Esophagus muscularis mucosa (tissue), 4 donors: ENCODE data around the gene ACIN1. TPM values are rescaled to one million over a fixed set of nuclear protein-coding genes. Genes with fewer than 3 reads are reported as not detected.
"Not testable (repeated sequence)": the region's sequence is repeated elsewhere in the genome, so short reads cannot be mapped to it uniquely, and the experiment has no call there.

Source experiments
- DNase-seq: peaks from one replicate; pipeline ENCODE4 v3.0.0-alpha.2; 2017; ENCODE audit errors: extremely low spot score
- H3K27ac ChIP-seq, 4 donors: fragments of 200-600 bp; sonication (generic); replicated peaks in 1 of 4; 1 replicate in 3 of 4; 2 replicates in 1 of 4; pipeline ENCODE4 v1.5.1; 2016 to 2019; ENCODE audit warnings: mild to moderate bottlenecking in 1 of 4
- H3K27me3 ChIP-seq, 4 donors: fragments of 200-600 bp; sonication (generic); one replicate each; pipeline versions ENCODE4 v1.5.1 to v1.6.0; 2016 to 2019
- H3K36me3 ChIP-seq, 4 donors: fragments of 200-600 bp; sonication (generic); one replicate each; pipeline ENCODE4 v1.5.1; 2016 to 2019
- H3K4me1 ChIP-seq, 4 donors: fragments of 200-600 bp; sonication (generic); one replicate each; pipeline ENCODE4 v1.5.1; 2016 to 2019
- H3K4me3 ChIP-seq, 4 donors: fragments of 200-600 bp; sonication (generic); 1 replicate in 2 of 4; 2 replicates in 2 of 4; pipeline ENCODE4 v1.5.1; 2016 to 2019; ENCODE audit warnings: mild to moderate bottlenecking in 4 of 4, moderate library complexity in 1 of 4
- H3K9me3 ChIP-seq, 4 donors: fragments of 200-600 bp; sonication (generic); 1 replicate in 3 of 4; 2 replicates in 1 of 4; pipeline ENCODE4 v1.5.1; 2016 to 2019
- CTCF ChIP-seq, 3 experiments: fragments of 200-600 bp in 2 of 3; fragments of 450-650 bp in 1 of 3; sonication (generic) in 2 of 3; IDR thresholded peaks; one replicate each; pipeline ENCODE4 v1.5.1; 2017 to 2019; ENCODE audit warnings: antibody characterized with exemption in 3 of 3, mild to moderate bottlenecking in 2 of 3, moderate library complexity in 1 of 3
- EP300 ChIP-seq: sonication (generic); formaldehyde crosslinking; IDR thresholded peaks from one replicate; pipeline ENCODE4 v1.6.1; 2017; ENCODE audit warnings: antibody characterized with exemption
- POLR2A ChIP-seq: fragments of 450-650 bp; IDR thresholded peaks from one replicate; pipeline ENCODE4 v1.6.1; 2017; ENCODE audit warnings: antibody characterized with exemption, moderate library complexity, mild to moderate bottlenecking, low read depth
- POLR2AphosphoS5 ChIP-seq, 2 donors: sonication (generic); formaldehyde crosslinking; IDR thresholded peaks; one replicate each; pipeline ENCODE4 v1.6.1; 2017; ENCODE audit warnings: antibody characterized with exemption in 2 of 2
- WGBS: methylation state at CpG from one replicate; pipeline ENCODE4 v1.1.5; 2018; 5-methylcytosine and 5-hydroxymethylcytosine counted together
- intact Hi-C: fragments of 100-400 bp; cut with DNase I; formaldehyde crosslinking; loops from one replicate; pipeline ENCODE4 v1.15.1; 2023
- total RNA-seq, 4 donors: library from RNA; depleted of rRNA; stranded (reverse); fragments of >200 nt; gene quantifications; one replicate each; pipeline versions ENCODE4 v1.1.0 to v1.2.1, GENCODE V29; 2016

The ACIN1 gene
- total RNA-seq, 4 donors from 2014 or later, result 60.1 to 101 (median 89.5) TPM

DNA sequence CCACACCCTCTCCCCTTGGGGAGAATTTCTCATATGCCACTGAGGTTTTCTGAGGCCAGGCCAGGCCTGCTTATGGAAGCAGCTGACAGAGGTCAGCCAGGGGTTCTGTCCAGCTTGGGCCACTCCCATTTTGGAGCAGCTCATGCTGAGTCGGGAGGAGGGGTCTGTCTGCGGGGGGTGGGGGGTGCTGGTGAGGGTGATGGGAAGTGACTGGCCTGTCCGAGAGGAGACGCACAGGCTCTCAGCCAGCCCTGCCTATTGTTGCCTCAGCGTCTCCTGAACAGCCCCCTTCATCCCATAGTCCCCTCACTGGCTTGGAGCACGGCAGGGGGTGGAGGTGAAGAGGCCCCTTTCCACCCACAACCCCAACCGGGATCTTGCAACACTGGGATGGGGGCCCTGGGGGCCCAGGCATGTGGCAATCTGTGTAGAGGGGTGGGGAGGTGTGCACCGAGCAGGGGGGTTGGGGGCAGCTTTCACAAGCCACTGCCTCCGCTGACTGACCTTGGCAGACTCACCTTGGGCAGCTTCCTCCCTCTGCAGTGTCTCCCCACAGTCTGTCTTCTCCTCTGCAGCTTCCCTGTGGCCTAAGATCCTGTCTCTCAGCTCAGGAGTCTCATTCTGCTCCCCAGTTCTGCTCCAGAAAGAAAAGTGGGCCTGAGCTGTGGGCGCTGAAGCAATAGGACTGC lies 18.6 kb upstream of the ACIN1 start:
- Histone ChIP-seq H3K36me3 (no peaks in the 10 kb centered on the region), H3K9me3 (no peaks in the 10 kb centered on the region), H3K27ac (no peak overlapping the region), H3K27me3 (peaks cover 0 to 58% (median 0%) of the 10 kb centered on the region in 4 donors), H3K4me3 (no peak overlapping the region), H3K4me1 (peaks cover 0 to 6% (median 0%) of the 10 kb centered on the region in 4 donors)
- intact Hi-C loops, result no loop called here
- 54% methylated on average over 4 of the region's 10 CpGs for WGBS
- DNase-seq, result no peak
- TF ChIP-seq POLR2A (no peak), POLR2AphosphoS5 (IDR thresholded peaks at IDR 0.05) (no peak), EP300 (no peak), CTCF (IDR thresholded peaks at IDR 0.05) (no peak)

DNA sequence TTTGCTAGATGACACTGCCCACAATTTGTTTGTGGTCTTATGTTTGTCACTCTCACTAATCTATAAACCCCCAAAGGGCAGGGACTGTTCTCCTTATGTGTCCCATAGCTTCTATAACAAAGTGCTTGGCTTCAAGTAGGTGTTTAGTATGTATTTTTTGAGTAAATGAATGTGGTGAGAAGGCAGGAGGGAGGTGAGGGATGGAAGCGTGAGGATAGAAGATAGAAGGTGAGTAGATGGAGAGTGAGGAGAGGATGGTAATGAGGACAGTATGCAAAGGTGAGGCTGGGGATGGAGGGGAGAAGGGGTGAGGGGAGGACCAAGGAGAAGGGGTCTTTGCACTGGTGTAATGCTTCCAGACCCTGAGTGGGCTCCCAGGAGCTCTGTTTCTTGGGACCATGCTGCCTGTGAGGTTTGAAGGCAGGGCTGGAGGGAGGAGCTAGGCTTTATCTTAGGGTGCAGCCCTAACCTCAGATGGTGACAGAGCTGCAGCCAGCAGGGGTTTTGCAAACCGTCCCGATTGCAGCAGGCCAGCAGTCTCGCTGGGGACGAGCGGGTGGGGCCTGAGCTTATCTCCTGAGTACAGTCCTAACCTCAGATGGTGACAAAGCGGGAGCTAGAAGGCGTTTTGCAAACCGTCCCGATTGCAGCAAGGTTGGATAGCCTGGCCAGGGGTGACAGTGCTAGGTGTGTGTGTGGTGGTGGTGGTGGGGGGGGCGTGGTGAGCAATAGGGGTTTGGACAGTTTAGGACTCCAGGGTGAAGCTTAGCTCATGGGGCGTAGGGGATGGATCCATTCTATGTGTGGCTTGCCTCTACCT lies 17.6 kb upstream of the ACIN1 start:
- 46% methylated on average over 9 of the region's 12 CpGs for WGBS
- intact Hi-C loops, result no loop called here
- Histone ChIP-seq H3K9me3 (no peaks in the 10 kb centered on the region), H3K36me3 (no peaks in the 10 kb centered on the region), H3K4me1 (peaks cover 0 to 6% (median 0%) of the 10 kb centered on the region in 4 donors), H3K27me3 (peaks cover 0 to 50% (median 0%) of the 10 kb centered on the region in 4 donors), H3K27ac (no peak overlapping the region), H3K4me3 (no peak overlapping the region)
- no peak for DNase-seq
- TF ChIP-seq POLR2A, result no peak
- no peak for TF ChIP-seq CTCF (IDR thresholded peaks at IDR 0.05)
- TF ChIP-seq EP300, result no peak
- no peak for TF ChIP-seq POLR2AphosphoS5 (IDR thresholded peaks at IDR 0.05)

DNA sequence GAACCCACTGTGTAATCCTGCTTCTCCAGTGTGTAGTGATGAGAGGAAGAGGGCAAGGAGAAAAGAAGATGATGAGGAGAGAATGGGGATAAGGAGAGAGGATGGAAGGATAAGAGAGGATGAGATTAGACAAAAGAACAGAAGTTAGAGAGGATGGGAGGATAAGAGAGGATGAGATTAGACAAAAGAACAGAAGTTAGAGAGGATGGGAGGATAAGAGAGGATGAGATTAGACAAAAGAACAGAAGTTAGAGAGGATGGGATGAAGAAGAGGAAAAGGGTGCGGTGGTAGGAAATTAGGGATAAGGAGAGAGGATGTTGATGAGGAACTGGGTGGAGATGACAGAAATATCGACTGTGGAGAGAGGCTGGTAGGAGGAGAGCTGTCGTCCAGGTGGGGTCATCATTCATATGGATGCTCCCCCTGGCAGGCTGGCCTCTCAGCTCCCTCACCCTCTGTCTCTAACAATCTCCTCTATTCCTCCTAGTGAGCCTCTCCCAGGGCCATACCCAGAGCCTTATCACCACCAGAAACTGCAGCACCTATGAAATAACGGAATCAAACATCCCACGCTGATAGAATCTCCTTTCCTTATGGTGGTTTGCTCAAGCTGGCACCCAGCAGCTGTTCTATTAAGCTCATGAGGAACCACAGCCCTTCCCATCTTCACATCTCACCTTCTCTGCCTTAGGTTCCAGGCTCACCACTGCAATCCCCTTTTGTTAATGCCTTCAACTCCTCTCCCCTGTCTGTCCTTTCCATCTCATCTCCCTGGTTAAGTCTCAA lies 15.8 kb upstream of the ACIN1 start:
- Histone ChIP-seq H3K36me3 (no peaks in the 10 kb centered on the region), H3K4me1 (peaks cover 0 to 6% (median 0%) of the 10 kb centered on the region in 4 donors), H3K9me3 (no peaks in the 10 kb centered on the region), H3K4me3 (no peak overlapping the region), H3K27ac (no peak overlapping the region), H3K27me3 (peaks cover 0 to 33% (median 0%) of the 10 kb centered on the region in 4 donors)
- TF ChIP-seq POLR2AphosphoS5 (IDR thresholded peaks at IDR 0.05) (no peak), POLR2A (no peak), CTCF (IDR thresholded peaks at IDR 0.05) (no peak), EP300 (no peak)
- 64% methylated on average over 5 of the region's 5 CpGs for whole genome bisulfite sequencing
- DNase-seq, result no peak
- intact Hi-C loops, result no loop called here

- WGBS, result 88% methylated on average over 1 of the region's 1 CpG
Measured at GRCh38 chr14:23109769-23110168, 14.8 kb upstream of the ACIN1 start.

DNA sequence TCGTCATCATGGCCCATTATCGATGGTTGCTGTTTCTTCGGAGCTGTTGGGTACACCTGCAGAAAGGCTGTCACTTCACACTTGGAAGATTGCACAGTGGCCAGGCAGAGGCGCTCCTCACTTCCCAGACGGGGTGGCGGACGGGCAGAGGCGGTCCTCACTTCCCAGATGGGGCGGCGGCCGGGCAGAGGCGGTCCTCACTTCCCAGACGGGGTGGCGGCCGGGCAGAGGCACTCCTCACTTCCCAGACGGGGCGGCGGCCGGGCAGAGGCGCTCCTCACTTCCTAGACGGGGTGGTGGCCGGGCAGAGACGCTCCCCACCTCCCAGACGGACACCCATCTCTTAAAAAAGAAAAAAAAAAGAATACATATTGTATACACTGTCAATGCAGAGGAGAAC lies 13.2 kb upstream of the ACIN1 start:
- H3K4me1 ChIP-seq, DNase-seq, H3K9me3 ChIP-seq, H3K27ac ChIP-seq, H3K4me3 ChIP-seq, H3K36me3 ChIP-seq, H3K27me3 ChIP-seq, intact Hi-C loops: not testable (repeated sequence)
- WGBS, result 90% methylated on average over 23 of the region's 24 CpGs

More at GRCh38 chr14:23109769-23110168, 14.8 kb upstream of the ACIN1 start:
- Histone ChIP-seq H3K36me3 (no peaks in the 10 kb centered on the region), H3K9me3 (no peaks in the 10 kb centered on the region), H3K4me1 (peaks cover 0 to 6% (median 3%) of the 10 kb centered on the region in 4 donors), H3K27ac (no peak overlapping the region), H3K4me3 (no peak overlapping the region), H3K27me3 (peaks cover 0 to 23% (median 0%) of the 10 kb centered on the region in 4 donors)
- no peak for DNase-seq
- intact Hi-C loops, result no loop called here
- TF ChIP-seq POLR2AphosphoS5 (IDR thresholded peaks at IDR 0.05) (no peak), POLR2A (no peak), EP300 (no peak), CTCF (IDR thresholded peaks at IDR 0.05) (no peak)

- H3K36me3 ChIP-seq, H3K4me3 ChIP-seq, H3K27me3 ChIP-seq, intact Hi-C loops, H3K9me3 ChIP-seq, H3K27ac ChIP-seq, DNase-seq, H3K4me1 ChIP-seq: not testable (repeated sequence)
- WGBS, result 96% methylated on average over 3 of the region's 5 CpGs
Measured at GRCh38 chr14:23107620-23108019, 12.7 kb upstream of the ACIN1 start.
